ENCODE measurements around the gene ATG9B.
"Not testable (repeated sequence)": the region's sequence is repeated elsewhere in the genome, so short reads cannot be mapped to it uniquely, and the experiment has no call there.

The ATG9B gene

DNA sequence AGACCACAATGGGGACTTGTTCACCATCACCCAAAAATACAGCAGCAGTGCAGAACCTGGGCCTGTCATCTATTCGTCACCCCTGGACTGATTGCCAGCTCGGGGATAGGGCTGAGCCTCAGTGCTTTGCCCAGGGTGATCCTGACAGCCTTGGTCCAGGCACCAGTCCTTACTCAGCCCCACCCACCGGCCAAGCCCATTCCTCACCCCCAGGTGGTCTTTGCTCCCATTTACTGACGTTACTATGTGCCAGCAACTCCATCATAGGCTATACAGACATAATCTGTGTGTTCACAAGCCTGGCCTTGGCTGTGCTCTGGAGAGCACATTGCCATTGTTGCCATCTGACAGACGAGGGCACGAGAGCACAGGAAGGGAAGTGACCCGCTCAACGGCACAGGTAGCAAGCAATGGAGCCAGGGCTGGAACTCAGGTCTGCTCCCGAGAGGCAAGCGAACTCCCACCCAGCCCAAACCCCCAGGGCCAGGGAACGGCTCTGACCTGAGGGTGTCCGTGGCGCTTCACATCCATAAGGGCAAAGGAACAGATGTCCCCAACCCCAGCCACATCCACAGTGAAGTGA, 6.8 kb downstream of the ATG9B start:
- DNase-seq (ENCODE audit: low read depth) = no peak

GRCh38 chr7:151016942-151017341, 7.4 kb downstream of the ATG9B start:
- DNase-seq (ENCODE audit: low read depth) = no peak

GRCh38 chr7:151016505-151016904, 7.8 kb downstream of the ATG9B start:
- DNase-seq (ENCODE audit: low read depth) = no peak

DNA sequence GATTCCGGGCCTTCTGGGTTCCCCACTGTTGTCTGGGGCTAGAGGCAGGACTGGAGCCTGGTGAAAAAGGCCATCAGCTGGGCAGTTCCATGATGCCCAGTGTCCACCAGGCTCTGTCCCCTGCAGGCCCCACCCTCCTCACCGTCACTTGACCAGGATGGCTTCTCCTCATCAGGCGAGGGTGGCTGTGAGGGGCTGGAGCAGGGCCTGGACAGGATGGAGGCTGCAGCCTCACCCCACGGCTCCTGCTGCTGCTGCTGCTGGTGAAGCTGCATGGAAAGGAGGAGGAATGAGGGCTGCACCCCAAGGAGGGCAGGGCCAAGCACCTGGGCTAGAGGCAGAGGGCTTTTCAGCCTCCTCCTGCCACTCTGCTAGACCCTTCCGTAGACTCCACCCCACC, 8.3 kb downstream of the ATG9B start:
- DNase-seq (ENCODE audit: low read depth) = no peak

DNA sequence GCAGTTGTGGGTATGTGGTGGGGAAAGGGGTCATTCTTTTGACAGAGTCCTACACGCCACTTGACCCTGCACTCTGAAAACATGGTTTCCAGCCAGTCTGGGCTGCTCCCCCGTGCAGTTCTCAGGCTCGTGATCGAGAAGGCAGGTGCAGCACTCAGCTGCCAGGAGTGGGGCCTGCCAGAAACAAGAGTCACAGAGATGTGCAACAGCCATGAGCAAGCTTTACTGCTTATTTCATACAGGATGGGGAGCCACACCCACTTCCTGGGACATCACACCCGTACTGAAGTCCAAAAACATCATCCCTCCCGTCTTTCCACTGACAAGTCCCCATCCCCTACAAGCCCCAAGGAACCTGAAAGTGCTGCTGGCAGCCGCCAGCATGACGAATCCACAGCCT, 9.3 kb downstream of the ATG9B start:
- no peak for DNase-seq (ENCODE audit: low read depth)

- DNase-seq (ENCODE audit: low read depth) = peak; percentile 81
These were observed 10.4 kb downstream of the ATG9B start for GRCh38 chr7:151013733-151014497.

DNA sequence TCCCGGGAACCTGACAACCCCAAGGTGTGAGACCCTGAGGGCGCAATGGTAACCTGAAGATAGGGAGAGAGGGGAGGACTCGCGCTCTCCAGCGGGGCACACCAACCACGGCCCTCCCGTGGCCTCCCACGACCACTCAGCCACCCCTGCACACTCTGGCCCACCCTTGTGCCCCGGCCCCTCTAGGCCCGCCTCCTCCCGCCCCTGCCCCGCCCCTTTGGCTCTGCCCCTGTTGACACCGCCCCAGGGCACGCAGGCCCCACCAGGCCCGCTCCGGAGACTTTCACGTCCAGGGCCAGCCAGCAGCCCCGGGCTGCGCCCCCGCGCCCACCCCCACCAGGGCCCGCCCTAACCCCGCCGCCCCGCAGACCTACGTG, 10.9 kb downstream of the ATG9B start:
- DNase-seq (ENCODE audit: low read depth) = no peak

- no peak for DNase-seq (ENCODE audit: low read depth)
These were observed 11.4 kb downstream of the ATG9B start for GRCh38 chr7:151012911-151013347.

GRCh38 chr7:151012031-151012692, 12.1 kb downstream of the ATG9B start:
- DNase-seq (ENCODE audit: low read depth) = no peak

DNA sequence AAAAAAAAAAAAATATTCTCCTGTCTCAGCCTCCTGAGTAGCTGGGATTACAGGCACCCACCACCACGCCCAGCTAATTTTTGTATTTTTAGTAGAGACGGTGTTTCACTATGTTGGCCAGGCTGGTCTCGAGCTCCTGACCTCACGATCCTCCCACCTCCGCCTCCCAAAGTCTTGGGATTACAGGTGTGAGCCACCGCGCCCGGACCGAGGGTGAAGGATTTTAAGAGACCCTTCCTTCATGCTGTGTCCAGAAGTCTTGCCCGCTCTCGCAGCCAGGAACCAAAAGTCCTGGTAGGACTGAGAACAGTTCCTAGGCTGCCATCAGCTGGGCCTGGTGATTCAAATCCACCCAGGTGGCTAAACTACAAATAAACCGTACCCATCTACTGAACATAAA, 12.7 kb downstream of the ATG9B start:
- DNase-seq (ENCODE audit: low read depth) = not testable (repeated sequence)

- DNase-seq (ENCODE audit: low read depth) = no peak
These were observed 13.2 kb downstream of the ATG9B start for GRCh38 chr7:151011097-151011409.

- no peak for DNase-seq (ENCODE audit: low read depth)
These were observed 13.8 kb downstream of the ATG9B start for GRCh38 chr7:151010307-151011096.

DNA sequence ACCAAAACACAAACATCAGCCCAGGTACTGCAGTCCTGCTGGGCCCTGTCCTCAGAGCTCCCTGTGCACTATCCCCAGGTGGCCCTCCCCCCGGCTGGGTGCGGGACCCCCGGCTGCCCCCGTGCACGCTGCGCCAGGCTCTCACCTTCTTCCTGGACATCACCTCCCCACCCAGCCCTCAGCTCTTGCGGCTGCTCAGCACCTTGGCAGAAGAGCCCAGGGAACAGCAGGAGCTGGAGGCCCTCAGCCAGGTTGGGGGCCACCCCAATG, 14.3 kb downstream of the ATG9B start:
- no peak for DNase-seq (ENCODE audit: low read depth)

DNA sequence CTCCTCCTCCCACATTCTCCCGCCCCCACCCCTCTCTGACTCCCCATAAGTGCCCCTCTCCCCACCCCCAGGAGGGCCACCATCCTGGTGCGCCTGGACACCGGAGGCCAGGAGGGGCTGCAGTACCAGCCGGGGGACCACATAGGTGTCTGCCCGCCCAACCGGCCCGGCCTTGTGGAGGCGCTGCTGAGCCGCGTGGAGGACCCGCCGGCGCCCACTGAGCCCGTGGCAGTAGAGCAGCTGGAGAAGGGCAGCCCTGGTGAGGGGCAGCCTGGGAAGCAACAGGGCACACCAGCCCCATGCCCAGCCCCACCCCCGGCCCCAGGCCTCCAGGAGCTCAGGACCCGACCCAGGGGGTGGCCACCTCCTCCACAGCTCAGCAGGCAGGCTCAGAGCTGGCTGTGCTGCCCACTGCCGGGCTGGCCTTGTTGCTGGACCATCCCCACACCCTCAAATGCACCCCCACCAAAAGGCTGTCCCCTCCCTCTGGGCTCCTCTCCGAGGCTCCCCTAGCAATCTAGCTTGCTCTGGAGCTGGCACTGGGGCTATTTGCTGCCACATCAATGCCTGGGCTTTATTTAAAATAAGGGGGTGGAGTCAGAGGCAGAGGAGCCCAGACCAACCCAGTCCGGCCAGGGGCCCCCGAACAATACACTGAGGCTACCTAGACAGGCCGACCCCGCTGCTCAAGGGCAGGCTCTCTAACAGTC, 14.8 kb downstream of the ATG9B start:
- no peak for DNase-seq (ENCODE audit: low read depth)

DNA sequence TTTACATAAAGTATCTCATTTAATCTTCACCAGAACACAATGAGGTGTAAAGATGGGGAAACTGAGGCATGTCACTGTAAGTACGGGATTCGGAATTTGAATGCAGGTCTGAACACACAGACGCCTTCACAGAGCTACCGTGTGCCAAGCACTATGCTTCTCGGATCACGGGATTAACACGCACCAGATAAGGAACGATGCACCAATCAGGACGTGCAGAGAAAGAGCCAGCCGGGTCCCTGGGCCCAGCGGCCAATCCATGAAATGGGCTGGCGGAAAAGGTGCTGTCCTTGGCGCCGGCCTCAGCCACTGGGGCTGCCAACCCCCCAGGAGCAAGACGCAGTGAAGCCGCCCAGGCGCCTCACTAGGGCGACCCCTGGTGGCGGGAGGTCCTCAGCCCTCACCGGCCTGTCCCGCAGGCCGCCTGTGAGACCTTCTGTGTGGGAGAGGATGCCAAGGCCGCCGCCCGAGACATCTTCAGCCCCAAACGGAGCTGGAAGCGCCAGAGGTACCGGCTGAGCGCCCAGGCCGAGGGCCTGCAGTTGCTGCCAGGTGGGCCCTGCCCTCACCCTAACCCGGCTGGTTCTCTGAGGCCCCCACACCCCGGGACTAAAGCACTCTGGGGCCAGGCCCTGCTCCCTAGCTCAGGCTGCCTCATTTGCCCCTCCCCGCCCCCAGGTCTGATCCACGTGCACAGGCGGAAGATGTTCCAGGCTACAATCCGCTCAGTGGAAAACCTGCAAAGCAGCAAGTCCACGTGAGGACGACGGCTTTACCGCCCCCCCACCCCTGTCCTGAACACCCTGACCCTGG, 15.6 kb downstream of the ATG9B start:
- DNase-seq (ENCODE audit: low read depth) = peak; percentile 75

DNA sequence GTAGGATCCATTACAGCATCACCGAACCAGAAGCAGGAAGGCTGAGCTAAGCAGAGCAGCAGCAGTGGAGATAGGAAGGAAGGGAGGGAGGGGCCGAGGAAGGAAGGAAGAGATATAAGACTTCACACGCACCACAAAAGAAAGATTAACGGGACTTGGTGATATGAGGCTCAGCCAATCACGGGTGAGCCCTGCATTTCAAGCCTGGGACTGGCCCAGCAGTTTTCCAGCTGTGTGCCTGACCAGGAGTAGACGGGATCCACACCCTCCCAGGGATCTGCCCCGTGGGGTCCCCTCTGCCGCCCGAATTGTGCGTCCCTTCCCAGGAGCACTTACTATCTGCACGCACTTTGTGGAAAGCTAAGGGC, 16.2 kb downstream of the ATG9B start:
- no peak for DNase-seq (ENCODE audit: low read depth)

GRCh38 chr7:151007469-151007898, 16.8 kb downstream of the ATG9B start:
- DNase-seq (ENCODE audit: low read depth) = no peak

- no peak for DNase-seq (ENCODE audit: low read depth)
These were observed 17.5 kb downstream of the ATG9B start for GRCh38 chr7:151006590-151007300.

DNA sequence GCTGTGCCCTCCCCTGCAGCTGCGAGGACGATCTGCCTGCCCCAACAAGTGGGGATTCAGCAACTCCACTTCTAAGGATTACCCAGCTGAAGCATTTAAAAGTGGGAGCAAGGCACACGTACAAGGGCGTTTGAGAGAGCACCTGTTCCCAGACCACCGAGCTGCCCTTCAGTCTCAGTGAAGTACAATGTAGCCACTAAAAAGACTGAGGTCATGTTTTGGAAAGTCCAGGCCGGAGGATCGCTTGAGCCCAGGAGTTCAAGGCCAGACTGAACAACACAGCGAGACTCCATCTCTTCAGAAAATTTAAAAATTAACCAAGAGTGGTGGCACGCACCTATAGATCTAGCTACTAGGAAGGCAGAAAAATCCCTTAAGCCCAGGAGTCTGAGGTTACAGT, 18.7 kb downstream of the ATG9B start:
- no peak for DNase-seq (ENCODE audit: low read depth)

GRCh38 chr7:151003572-151003971, 20.7 kb downstream of the ATG9B start:
- no peak for DNase-seq (ENCODE audit: low read depth)

DNA sequence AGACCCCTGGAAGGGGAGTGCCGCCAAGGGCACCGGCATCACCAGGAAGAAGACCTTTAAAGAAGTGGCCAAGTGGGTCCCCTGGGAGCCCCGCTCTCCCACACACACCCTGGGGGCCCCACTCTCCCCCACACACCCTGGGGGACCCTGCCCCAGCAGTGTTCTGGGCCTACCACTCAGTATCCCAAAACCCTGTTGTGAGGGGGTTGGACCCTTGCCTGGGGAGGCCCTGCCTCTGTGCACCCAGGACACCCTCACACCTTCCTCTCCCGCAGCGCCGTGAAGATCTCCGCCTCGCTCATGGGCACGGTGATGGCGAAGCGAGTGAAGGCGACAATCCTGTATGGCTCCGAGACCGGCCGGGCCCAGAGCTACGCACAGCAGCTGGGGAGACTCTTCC, 22.7 kb downstream of the ATG9B start:
- DNase-seq (ENCODE audit: low read depth) = no peak

Data from activated T-cell treated with anti-CD3 and anti-CD28 coated beads for 1 hour (primary cell).